Spleen (tissue), 7 donors: ENCODE results near the gene PI3.

Source experiments
- CTCF ChIP-seq, 11 experiments: fragments of 200-600 bp in 7 of 11; fragments of 450-650 bp in 4 of 11; sonication (generic) in 4 of 11; IDR thresholded peaks in 8 of 11; conservative IDR thresholded peaks in 3 of 11; 1 replicate in 7 of 11; 2 replicates in 4 of 11; pipeline versions ENCODE4 v1.4.0 to v1.8.0; 2016 to 2021; ENCODE audit warnings: antibody characterized with exemption in 11 of 11, inconsistent platforms in 4 of 11, mild to moderate bottlenecking in 1 of 11
- POLR2A ChIP-seq, 3 donors: fragments of 450-650 bp; IDR thresholded peaks; one replicate each; pipeline ENCODE4 v1.5.1; 2017; ENCODE audit warnings: antibody characterized with exemption in 3 of 3, mild to moderate bottlenecking in 1 of 3
- donor health status: DM: no; HTN: no; CAD: no; lungs with moderate emphysema.
- donor health status: DM: no; HTN: no; CAD: no.
- donor health status: DM: no; HTN: no; CAD: no.

- TF ChIP-seq CTCF (IDR thresholded peaks at IDR 0.05 in 8 of 11, conservative IDR thresholded peaks at IDR 0.05 in 3 of 11) = no peak
- TF ChIP-seq POLR2A (IDR thresholded peaks at IDR 0.05) = no peak
Measured at GRCh38 chr20:45189861-45190260, 15.2 kb downstream of the PI3 start.
